Cardiac muscle cell (in vitro differentiated cells and primary cell): Measurements from ENCODE around the gene BBC3. TPM values are rescaled to one million over a fixed set of nuclear protein-coding genes. Genes with fewer than 3 reads are reported as not detected.

Experiments used
- DNase-seq, 2 donors: peaks; one replicate each; pipeline versions ENCODE4 v3.0.0 to v3.0.0-alpha.2; 2010 to 2017; ENCODE audit warnings: low read depth in 1 of 2, low spot score in 1 of 2
- H3K27ac ChIP-seq: fragments of 200-600 bp; sonication (generic); 2 replicates; pipeline ENCODE4 v1.5.1; 2016
- H3K27me3 ChIP-seq: fragments of 200-600 bp; sonication (generic); 2 replicates; pipeline ENCODE4 v1.6.0; 2016; ENCODE audit warnings: control low read depth
- H3K36me3 ChIP-seq: fragments of 200-600 bp; sonication (generic); 2 replicates; pipeline ENCODE4 v1.5.1; 2016; ENCODE audit warnings: control low read depth
- H3K4me1 ChIP-seq: fragments of 200-600 bp; sonication (generic); 2 replicates; pipeline ENCODE4 v1.8.1; 2017; ENCODE audit warnings: low read depth, mild to moderate bottlenecking, mixed run types
- H3K4me3 ChIP-seq: fragments of 200-600 bp; sonication (generic); 2 replicates; pipeline ENCODE4 v1.5.1; 2016; ENCODE audit warnings: mild to moderate bottlenecking
- H3K9me3 ChIP-seq: fragments of 200-600 bp; sonication (generic); 2 replicates; pipeline ENCODE4 v1.5.1; 2017; ENCODE audit warnings: low read depth, mild to moderate bottlenecking, control low read depth
- CTCF ChIP-seq: IDR thresholded peaks from 2 replicates; pipeline ENCODE4 v1.5.1; 2012; ENCODE audit warnings: low read depth, mild to moderate bottlenecking, low read length
- polyA plus RNA-seq: library from polyadenylated mRNA; unstranded; fragments of >200 nt; fragmentation: Nextera tagmentation; extraction: Ambion mirVana; gene quantifications from 2 replicates; pipeline ENCODE4 v1.2.1, GENCODE V29; 2016
- total RNA-seq: library from RNA; depleted of rRNA; stranded (reverse); fragments of >200 nt; gene quantifications from 2 replicates; pipeline ENCODE4 v1.2.3, GENCODE V29; 2016

Gene BBC3
- total and polyA plus RNA-seq, 2 experiments from 2014 or later: 12.9 to 21.5 TPM

- no peaks in the 10 kb centered on the region for H3K36me3 ChIP-seq
- peak overlapping the region; percentile 98 for H3K4me3 ChIP-seq
- peak; percentile 58 for TF ChIP-seq CTCF
- H3K9me3 ChIP-seq: no peaks in the 10 kb centered on the region
- H3K4me1 ChIP-seq: peaks cover 20% of the 10 kb centered on the region
- peak overlapping the region; percentile 37 for H3K27ac ChIP-seq
- DNase-seq: peak; percentile 49 to 51
- no peaks in the 10 kb centered on the region for H3K27me3 ChIP-seq
Observed at GRCh38 chr19:47230054-47230920, 712 bp downstream of the BBC3 start.

GRCh38 chr19:47229676-47230053 lies 1.3 kb downstream of the BBC3 start:
- Histone ChIP-seq H3K36me3 (no peaks in the 10 kb centered on the region), H3K27me3 (no peaks in the 10 kb centered on the region), H3K4me1 (peaks cover 20% of the 10 kb centered on the region), H3K4me3 (peak overlapping the region; percentile 98), H3K27ac (peak overlapping the region; percentile 20), H3K9me3 (no peaks in the 10 kb centered on the region)
- no peak for TF ChIP-seq CTCF
- no peak for DNase-seq

GRCh38 chr19:47228937-47229675 lies 1.9 kb downstream of the BBC3 start:
- Histone ChIP-seq H3K27ac (no peak overlapping the region), H3K9me3 (no peaks in the 10 kb centered on the region), H3K4me3 (peak overlapping the region; percentile 98), H3K27me3 (no peaks in the 10 kb centered on the region), H3K36me3 (no peaks in the 10 kb centered on the region), H3K4me1 (peaks cover 20% of the 10 kb centered on the region)
- no peak for DNase-seq
- TF ChIP-seq CTCF: no peak

GRCh38 chr19:47228168-47228936 lies 2.6 kb downstream of the BBC3 start:
- DNase-seq: peak in 1 of 2 donors; percentile 62
- Histone ChIP-seq H3K4me3 (peak overlapping the region; percentile 19), H3K4me1 (peaks cover 20% of the 10 kb centered on the region), H3K27ac (peak overlapping the region; percentile 95), H3K9me3 (no peaks in the 10 kb centered on the region), H3K27me3 (no peaks in the 10 kb centered on the region), H3K36me3 (no peaks in the 10 kb centered on the region)
- no peak for TF ChIP-seq CTCF

- no peak for TF ChIP-seq CTCF
- Histone ChIP-seq H3K36me3 (no peaks in the 10 kb centered on the region), H3K9me3 (no peaks in the 10 kb centered on the region), H3K27me3 (no peaks in the 10 kb centered on the region), H3K4me3 (peak overlapping the region; percentile 19), H3K4me1 (peaks cover 20% of the 10 kb centered on the region), H3K27ac (peak overlapping the region; percentile 95)
- DNase-seq: peak; percentile 82 to 98
Observed at GRCh38 chr19:47227352-47228167, 3.4 kb downstream of the BBC3 start.
